ENCODE measurements around the gene ABCC2.
"Not testable (repeated sequence)": the region's sequence is repeated elsewhere in the genome, so short reads cannot be mapped to it uniquely, and the experiment has no call there.

ABCC2 gene

DNA sequence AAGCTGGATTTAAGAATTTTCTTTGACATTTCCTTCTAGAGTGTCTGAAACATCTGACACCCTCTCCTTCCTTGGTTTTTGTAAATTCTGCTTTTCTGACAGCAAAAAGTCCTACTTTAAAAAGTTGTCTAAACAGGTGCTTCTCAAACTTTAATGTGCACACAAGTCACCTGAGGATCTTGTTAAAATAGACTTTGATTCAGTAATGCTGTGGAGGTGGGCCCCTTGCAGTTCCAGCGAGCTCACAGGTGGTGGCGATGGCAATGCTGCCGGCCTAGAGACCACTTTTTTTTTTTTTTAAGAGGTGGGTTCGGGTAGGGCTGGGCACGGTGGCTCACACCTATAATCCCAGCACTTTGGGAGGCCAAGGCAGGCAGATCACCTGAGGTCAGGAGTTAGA lies 77.1 kb downstream of the ABCC2 start:
- no peak overlapping the region for H3K27ac ChIP-seq (ENCODE audit: low read depth, low read length)
- no peaks in the 10 kb centered on the region for H3K4me1 ChIP-seq (ENCODE audit: control insufficient read depth in 1 of 2, insufficient read depth in 2 of 2, low read length in 2 of 2)
- H3K27me3 ChIP-seq (ENCODE audit: control insufficient read depth in 1 of 2, insufficient read depth in 2 of 2, low read length in 2 of 2): no peaks in the 10 kb centered on the region
- no peak overlapping the region for H3K9ac ChIP-seq (ENCODE audit: low read depth in 1 of 2, low read length in 2 of 2)
- no peaks in the 10 kb centered on the region for H3K9me3 ChIP-seq (ENCODE audit: control insufficient read depth in 1 of 2, low read length in 2 of 2)
- no peaks in the 10 kb centered on the region for H3K36me3 ChIP-seq (ENCODE audit: control insufficient read depth in 1 of 2, insufficient read depth in 2 of 2, low read length in 2 of 2)
- no peak overlapping the region for H3K4me3 ChIP-seq (ENCODE audit: low read depth in 1 of 2, low read length in 2 of 2)

- no peaks in the 10 kb centered on the region for H3K4me1 ChIP-seq (ENCODE audit: control insufficient read depth in 1 of 2, insufficient read depth in 2 of 2, low read length in 2 of 2)
- H3K9me3 ChIP-seq (ENCODE audit: control insufficient read depth in 1 of 2, low read length in 2 of 2): no peaks in the 10 kb centered on the region
- H3K4me3 ChIP-seq (ENCODE audit: low read depth in 1 of 2, low read length in 2 of 2): no peak overlapping the region
- no peak overlapping the region for H3K27ac ChIP-seq (ENCODE audit: low read depth, low read length)
- H3K36me3 ChIP-seq (ENCODE audit: control insufficient read depth in 1 of 2, insufficient read depth in 2 of 2, low read length in 2 of 2): no peaks in the 10 kb centered on the region
- H3K27me3 ChIP-seq (ENCODE audit: control insufficient read depth in 1 of 2, insufficient read depth in 2 of 2, low read length in 2 of 2): no peaks in the 10 kb centered on the region
- H3K9ac ChIP-seq (ENCODE audit: low read depth in 1 of 2, low read length in 2 of 2): no peak overlapping the region
Observed at GRCh38 chr10:99860466-99860865, 78.0 kb downstream of the ABCC2 start.

DNA sequence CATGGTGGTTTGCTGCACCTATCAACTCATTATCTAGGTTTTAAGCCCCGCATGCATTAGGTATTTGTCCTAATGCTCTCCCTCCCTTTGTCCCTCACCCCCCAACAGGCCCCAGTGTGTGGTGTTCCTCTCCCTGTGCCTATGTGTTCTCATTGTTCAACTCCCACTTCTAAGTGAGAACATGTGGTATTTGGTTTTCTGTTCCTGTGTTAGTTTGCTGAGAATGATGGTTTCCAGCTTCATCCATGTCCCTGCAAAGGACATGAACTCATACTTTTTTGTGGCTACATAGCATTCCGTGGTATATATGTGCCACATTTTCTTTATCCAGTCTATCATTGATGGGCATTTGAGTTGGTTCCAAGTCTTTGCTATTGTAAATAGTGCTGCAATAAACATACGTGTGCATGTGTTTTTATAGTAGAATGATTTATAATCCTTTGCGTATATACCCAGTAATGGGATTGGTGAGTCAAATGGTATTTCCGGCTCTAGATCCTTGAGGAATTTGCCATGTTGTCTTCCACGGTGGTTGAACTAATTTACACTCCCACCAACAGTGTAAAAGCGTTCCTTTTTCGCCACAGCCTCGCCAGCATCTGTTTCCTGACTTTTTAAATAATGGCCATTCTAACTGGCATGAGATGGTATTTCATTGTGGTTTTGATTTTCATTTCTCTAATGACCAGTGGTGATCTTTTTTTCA lies 81.2 kb downstream of the ABCC2 start:
- not testable (repeated sequence) for H3K9ac ChIP-seq (ENCODE audit: low read depth in 1 of 2, low read length in 2 of 2); H3K4me3 ChIP-seq (ENCODE audit: low read depth in 1 of 2, low read length in 2 of 2); H3K36me3 ChIP-seq (ENCODE audit: control insufficient read depth in 1 of 2, insufficient read depth in 2 of 2, low read length in 2 of 2); H3K9me3 ChIP-seq (ENCODE audit: control insufficient read depth in 1 of 2, low read length in 2 of 2); H3K4me1 ChIP-seq (ENCODE audit: control insufficient read depth in 1 of 2, insufficient read depth in 2 of 2, low read length in 2 of 2); H3K27me3 ChIP-seq (ENCODE audit: control insufficient read depth in 1 of 2, insufficient read depth in 2 of 2, low read length in 2 of 2); H3K27ac ChIP-seq (ENCODE audit: low read depth, low read length)

- H3K36me3 ChIP-seq (ENCODE audit: control insufficient read depth in 1 of 2, insufficient read depth in 2 of 2, low read length in 2 of 2); H3K9ac ChIP-seq (ENCODE audit: low read depth in 1 of 2, low read length in 2 of 2); H3K9me3 ChIP-seq (ENCODE audit: control insufficient read depth in 1 of 2, low read length in 2 of 2); H3K27ac ChIP-seq (ENCODE audit: low read depth, low read length); H3K27me3 ChIP-seq (ENCODE audit: control insufficient read depth in 1 of 2, insufficient read depth in 2 of 2, low read length in 2 of 2); H3K4me3 ChIP-seq (ENCODE audit: low read depth in 1 of 2, low read length in 2 of 2); H3K4me1 ChIP-seq (ENCODE audit: control insufficient read depth in 1 of 2, insufficient read depth in 2 of 2, low read length in 2 of 2): not testable (repeated sequence)
Observed at GRCh38 chr10:99867250-99867649, 84.8 kb downstream of the ABCC2 start.

GRCh38 chr10:99869581-99870122 lies 87.2 kb downstream of the ABCC2 start:
- Histone ChIP-seq H3K4me1 (ENCODE audit: control insufficient read depth in 1 of 2, insufficient read depth in 2 of 2, low read length in 2 of 2) (no peaks in the 10 kb centered on the region), H3K9ac (ENCODE audit: low read depth in 1 of 2, low read length in 2 of 2) (no peak overlapping the region), H3K27me3 (ENCODE audit: control insufficient read depth in 1 of 2, insufficient read depth in 2 of 2, low read length in 2 of 2) (no peaks in the 10 kb centered on the region), H3K9me3 (ENCODE audit: control insufficient read depth in 1 of 2, low read length in 2 of 2) (no peaks in the 10 kb centered on the region), H3K36me3 (ENCODE audit: control insufficient read depth in 1 of 2, insufficient read depth in 2 of 2, low read length in 2 of 2) (peaks cover 4 to 5% of the 10 kb centered on the region in 2 donors), H3K27ac (ENCODE audit: low read depth, low read length) (no peak overlapping the region), H3K4me3 (ENCODE audit: low read depth in 1 of 2, low read length in 2 of 2) (no peak overlapping the region)

- Histone ChIP-seq H3K4me1 (ENCODE audit: control insufficient read depth in 1 of 2, insufficient read depth in 2 of 2, low read length in 2 of 2) (no peaks in the 10 kb centered on the region), H3K9me3 (ENCODE audit: control insufficient read depth in 1 of 2, low read length in 2 of 2) (no peaks in the 10 kb centered on the region), H3K36me3 (ENCODE audit: control insufficient read depth in 1 of 2, insufficient read depth in 2 of 2, low read length in 2 of 2) (peaks cover 4 to 6% of the 10 kb centered on the region in 2 donors), H3K9ac (ENCODE audit: low read depth in 1 of 2, low read length in 2 of 2) (no peak overlapping the region), H3K4me3 (ENCODE audit: low read depth in 1 of 2, low read length in 2 of 2) (no peak overlapping the region), H3K27ac (ENCODE audit: low read depth, low read length) (no peak overlapping the region), H3K27me3 (ENCODE audit: control insufficient read depth in 1 of 2, insufficient read depth in 2 of 2, low read length in 2 of 2) (no peaks in the 10 kb centered on the region)
Observed at GRCh38 chr10:99870123-99870730, 87.8 kb downstream of the ABCC2 start.

- Histone ChIP-seq H3K36me3 (ENCODE audit: control insufficient read depth in 1 of 2, insufficient read depth in 2 of 2, low read length in 2 of 2) (peaks cover 21 to 26% of the 10 kb centered on the region in 2 donors), H3K27me3 (ENCODE audit: control insufficient read depth in 1 of 2, insufficient read depth in 2 of 2, low read length in 2 of 2) (no peaks in the 10 kb centered on the region), H3K27ac (ENCODE audit: low read depth, low read length) (no peak overlapping the region), H3K9me3 (ENCODE audit: control insufficient read depth in 1 of 2, low read length in 2 of 2) (no peaks in the 10 kb centered on the region), H3K4me3 (ENCODE audit: low read depth in 1 of 2, low read length in 2 of 2) (no peak overlapping the region), H3K9ac (ENCODE audit: low read depth in 1 of 2, low read length in 2 of 2) (no peak overlapping the region), H3K4me1 (ENCODE audit: control insufficient read depth in 1 of 2, insufficient read depth in 2 of 2, low read length in 2 of 2) (no peaks in the 10 kb centered on the region)
Observed at GRCh38 chr10:99872367-99873162, 90.1 kb downstream of the ABCC2 start.

- Histone ChIP-seq H3K9ac (ENCODE audit: low read depth in 1 of 2, low read length in 2 of 2) (no peak overlapping the region), H3K27ac (ENCODE audit: low read depth, low read length) (no peak overlapping the region), H3K9me3 (ENCODE audit: control insufficient read depth in 1 of 2, low read length in 2 of 2) (no peaks in the 10 kb centered on the region), H3K36me3 (ENCODE audit: control insufficient read depth in 1 of 2, insufficient read depth in 2 of 2, low read length in 2 of 2) (peaks cover 29 to 38% of the 10 kb centered on the region in 2 donors), H3K27me3 (ENCODE audit: control insufficient read depth in 1 of 2, insufficient read depth in 2 of 2, low read length in 2 of 2) (no peaks in the 10 kb centered on the region), H3K4me1 (ENCODE audit: control insufficient read depth in 1 of 2, insufficient read depth in 2 of 2, low read length in 2 of 2) (no peaks in the 10 kb centered on the region), H3K4me3 (ENCODE audit: low read depth in 1 of 2, low read length in 2 of 2) (no peak overlapping the region)
Observed at GRCh38 chr10:99873846-99874245, 91.4 kb downstream of the ABCC2 start.

DNA sequence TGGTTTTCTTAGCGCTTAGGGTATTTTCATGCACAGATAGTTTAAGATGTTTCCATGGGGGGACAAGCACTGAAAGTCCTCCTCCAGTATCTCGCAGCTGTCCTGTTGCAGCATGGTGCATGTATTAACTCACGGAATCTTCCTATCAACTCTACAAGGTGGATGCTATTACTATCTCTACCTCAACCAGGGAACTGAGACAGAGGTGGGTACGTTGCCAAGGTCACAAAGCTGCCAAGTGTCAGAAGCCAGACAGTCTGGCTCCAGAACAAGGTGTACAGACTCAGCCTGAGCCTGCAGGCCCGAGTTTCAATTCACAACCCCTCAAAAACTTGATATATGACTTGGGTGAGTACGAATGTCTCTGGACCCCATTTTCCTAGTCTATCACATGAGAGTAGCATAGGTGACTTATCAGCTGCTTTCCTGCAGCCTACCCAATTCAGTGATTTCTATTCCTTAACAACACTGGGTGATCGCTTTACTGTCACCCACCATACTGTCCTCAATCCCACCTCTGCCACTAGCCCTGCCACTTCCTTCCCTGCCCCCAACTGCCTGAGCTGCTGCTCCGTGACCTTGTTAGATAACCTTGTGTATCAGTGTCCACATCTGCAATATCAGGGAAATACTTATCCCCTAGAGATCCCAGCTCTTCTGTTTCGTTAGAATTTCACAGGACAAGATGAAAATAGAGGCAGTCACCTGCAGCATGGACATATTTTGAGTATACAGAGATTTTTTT lies 92.1 kb downstream of the ABCC2 start:
- Histone ChIP-seq H3K9ac (ENCODE audit: low read depth in 1 of 2, low read length in 2 of 2) (no peak overlapping the region), H3K36me3 (ENCODE audit: control insufficient read depth in 1 of 2, insufficient read depth in 2 of 2, low read length in 2 of 2) (peaks cover 35 to 43% of the 10 kb centered on the region in 2 donors), H3K9me3 (ENCODE audit: control insufficient read depth in 1 of 2, low read length in 2 of 2) (no peaks in the 10 kb centered on the region), H3K27ac (ENCODE audit: low read depth, low read length) (no peak overlapping the region), H3K4me1 (ENCODE audit: control insufficient read depth in 1 of 2, insufficient read depth in 2 of 2, low read length in 2 of 2) (no peaks in the 10 kb centered on the region), H3K4me3 (ENCODE audit: low read depth in 1 of 2, low read length in 2 of 2) (no peak overlapping the region), H3K27me3 (ENCODE audit: control insufficient read depth in 1 of 2, insufficient read depth in 2 of 2, low read length in 2 of 2) (no peaks in the 10 kb centered on the region)

All from duodenal mucosa (tissue), 2 donors.